GM23338 (cell line): ENCODE results near the gene TMEM62.

ENCODE experiments used
- CREB1 ChIP-seq: fragments of 250-450 bp; sonication (Bioruptor Pico); IDR thresholded peaks from 2 replicates; pipeline ENCODE4 v1.5.0; 2020; ENCODE audit warnings: low read depth, mild to moderate bottlenecking, moderate library complexity
- EZH2 ChIP-seq: fragments of 200-600 bp; sonication (generic); IDR thresholded peaks from one replicate; pipeline ENCODE4 v1.8.0; 2017; ENCODE audit warnings: antibody characterized with exemption, mild to moderate bottlenecking, low read depth; ENCODE audit not compliant: unreplicated experiment
- EZH2phosphoT487 ChIP-seq: fragments of 200-600 bp; sonication (generic); IDR thresholded peaks from one replicate; pipeline ENCODE4 v1.8.1; 2018; ENCODE audit warnings: antibody characterized with exemption; ENCODE audit not compliant: unreplicated experiment
- POLR2AphosphoS5 ChIP-seq: IDR thresholded peaks from 2 replicates; pipeline ENCODE4 v1.6.1; 2016; ENCODE audit warnings: antibody characterized with exemption, low read depth
- STAT1 ChIP-seq: IDR thresholded peaks from one replicate; pipeline ENCODE4 v1.6.1; 2016; ENCODE audit warnings: antibody characterized with exemption; ENCODE audit not compliant: unreplicated experiment
- TF ChIP-seq, protein P1 (sequence below): IDR thresholded peaks from one replicate; pipeline ENCODE4 v1.6.1; 2018; ENCODE audit warnings: antibody characterized with exemption; ENCODE audit not compliant: unreplicated experiment
- TF ChIP-seq, protein P2 (sequence below), 2 experiments: fragments of 200-600 bp in 1 of 2; sonication (generic) in 1 of 2; conservative IDR thresholded peaks; 2 replicates each; pipeline versions ENCODE4 v1.5.1 to v1.6.1; 2016 to 2017; ENCODE audit warnings: antibody characterized with exemption in 2 of 2, low read depth in 2 of 2, mild to moderate bottlenecking in 2 of 2, moderate library complexity in 1 of 2
- TF ChIP-seq, protein P3 (sequence below): IDR thresholded peaks from 2 replicates; pipeline ENCODE4 v1.6.1; 2016; ENCODE audit warnings: antibody characterized with exemption

DNA sequence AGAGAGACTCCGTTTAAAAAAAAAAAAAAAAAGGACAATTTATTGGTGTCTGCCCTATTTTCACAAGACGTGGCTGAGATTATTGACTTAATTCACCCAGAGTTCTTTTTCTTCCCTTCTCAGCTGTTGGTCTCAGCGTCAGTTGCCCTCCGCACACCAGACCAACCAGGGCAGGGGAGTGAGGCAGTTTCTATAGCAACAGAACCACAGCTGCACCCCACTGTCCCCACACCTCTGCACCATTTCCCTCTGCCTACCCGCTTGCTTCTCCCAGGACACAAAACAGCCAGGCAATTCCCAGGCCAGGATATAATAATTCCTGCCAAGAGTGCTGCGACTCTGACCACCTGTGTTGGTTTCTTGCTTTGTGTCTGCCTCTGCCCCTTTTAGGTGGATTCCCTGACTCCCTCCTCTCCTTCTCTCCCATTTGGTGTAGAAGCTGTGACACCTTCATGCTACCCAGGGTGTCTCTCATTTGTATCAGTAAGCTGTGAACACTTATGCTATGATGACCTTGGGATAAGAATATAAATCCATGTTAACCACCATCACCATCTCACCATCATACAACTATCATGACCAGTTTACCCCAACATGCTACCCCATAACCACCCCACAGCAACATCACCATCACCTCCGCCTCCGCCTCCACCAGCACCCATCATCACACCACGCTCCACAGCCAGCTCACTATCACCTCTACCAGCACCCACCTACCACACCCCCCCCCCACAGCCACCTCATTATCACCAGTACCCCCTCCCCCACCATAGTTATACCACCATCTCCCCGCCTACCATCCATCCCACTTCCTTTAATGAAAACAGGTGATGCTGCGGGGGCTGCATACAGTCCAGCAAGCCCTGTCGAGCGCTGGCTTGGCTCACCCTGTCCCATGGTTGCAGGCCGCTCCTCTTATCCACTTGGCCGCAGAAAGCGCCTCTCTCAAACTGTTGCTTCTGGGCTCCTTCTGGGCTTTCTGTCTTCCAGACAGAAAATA lies 86.8 kb downstream of the TMEM62 start:
- TF ChIP-seq, protein P1, sequence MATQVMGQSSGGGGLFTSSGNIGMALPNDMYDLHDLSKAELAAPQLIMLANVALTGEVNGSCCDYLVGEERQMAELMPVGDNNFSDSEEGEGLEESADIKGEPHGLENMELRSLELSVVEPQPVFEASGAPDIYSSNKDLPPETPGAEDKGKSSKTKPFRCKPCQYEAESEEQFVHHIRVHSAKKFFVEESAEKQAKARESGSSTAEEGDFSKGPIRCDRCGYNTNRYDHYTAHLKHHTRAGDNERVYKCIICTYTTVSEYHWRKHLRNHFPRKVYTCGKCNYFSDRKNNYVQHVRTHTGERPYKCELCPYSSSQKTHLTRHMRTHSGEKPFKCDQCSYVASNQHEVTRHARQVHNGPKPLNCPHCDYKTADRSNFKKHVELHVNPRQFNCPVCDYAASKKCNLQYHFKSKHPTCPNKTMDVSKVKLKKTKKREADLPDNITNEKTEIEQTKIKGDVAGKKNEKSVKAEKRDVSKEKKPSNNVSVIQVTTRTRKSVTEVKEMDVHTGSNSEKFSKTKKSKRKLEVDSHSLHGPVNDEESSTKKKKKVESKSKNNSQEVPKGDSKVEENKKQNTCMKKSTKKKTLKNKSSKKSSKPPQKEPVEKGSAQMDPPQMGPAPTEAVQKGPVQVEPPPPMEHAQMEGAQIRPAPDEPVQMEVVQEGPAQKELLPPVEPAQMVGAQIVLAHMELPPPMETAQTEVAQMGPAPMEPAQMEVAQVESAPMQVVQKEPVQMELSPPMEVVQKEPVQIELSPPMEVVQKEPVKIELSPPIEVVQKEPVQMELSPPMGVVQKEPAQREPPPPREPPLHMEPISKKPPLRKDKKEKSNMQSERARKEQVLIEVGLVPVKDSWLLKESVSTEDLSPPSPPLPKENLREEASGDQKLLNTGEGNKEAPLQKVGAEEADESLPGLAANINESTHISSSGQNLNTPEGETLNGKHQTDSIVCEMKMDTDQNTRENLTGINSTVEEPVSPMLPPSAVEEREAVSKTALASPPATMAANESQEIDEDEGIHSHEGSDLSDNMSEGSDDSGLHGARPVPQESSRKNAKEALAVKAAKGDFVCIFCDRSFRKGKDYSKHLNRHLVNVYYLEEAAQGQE: no peak
- TF ChIP-seq, protein P2, sequence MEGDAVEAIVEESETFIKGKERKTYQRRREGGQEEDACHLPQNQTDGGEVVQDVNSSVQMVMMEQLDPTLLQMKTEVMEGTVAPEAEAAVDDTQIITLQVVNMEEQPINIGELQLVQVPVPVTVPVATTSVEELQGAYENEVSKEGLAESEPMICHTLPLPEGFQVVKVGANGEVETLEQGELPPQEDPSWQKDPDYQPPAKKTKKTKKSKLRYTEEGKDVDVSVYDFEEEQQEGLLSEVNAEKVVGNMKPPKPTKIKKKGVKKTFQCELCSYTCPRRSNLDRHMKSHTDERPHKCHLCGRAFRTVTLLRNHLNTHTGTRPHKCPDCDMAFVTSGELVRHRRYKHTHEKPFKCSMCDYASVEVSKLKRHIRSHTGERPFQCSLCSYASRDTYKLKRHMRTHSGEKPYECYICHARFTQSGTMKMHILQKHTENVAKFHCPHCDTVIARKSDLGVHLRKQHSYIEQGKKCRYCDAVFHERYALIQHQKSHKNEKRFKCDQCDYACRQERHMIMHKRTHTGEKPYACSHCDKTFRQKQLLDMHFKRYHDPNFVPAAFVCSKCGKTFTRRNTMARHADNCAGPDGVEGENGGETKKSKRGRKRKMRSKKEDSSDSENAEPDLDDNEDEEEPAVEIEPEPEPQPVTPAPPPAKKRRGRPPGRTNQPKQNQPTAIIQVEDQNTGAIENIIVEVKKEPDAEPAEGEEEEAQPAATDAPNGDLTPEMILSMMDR (conservative IDR thresholded peaks at IDR 0.05; ENCODE audit: low read depth in 2 of 2): no peak
- TF ChIP-seq EZH2phosphoT487 (no peak), EZH2 (no peak), POLR2AphosphoS5 (no peak), STAT1 (no peak), CREB1 (no peak)
- TF ChIP-seq, protein P3, sequence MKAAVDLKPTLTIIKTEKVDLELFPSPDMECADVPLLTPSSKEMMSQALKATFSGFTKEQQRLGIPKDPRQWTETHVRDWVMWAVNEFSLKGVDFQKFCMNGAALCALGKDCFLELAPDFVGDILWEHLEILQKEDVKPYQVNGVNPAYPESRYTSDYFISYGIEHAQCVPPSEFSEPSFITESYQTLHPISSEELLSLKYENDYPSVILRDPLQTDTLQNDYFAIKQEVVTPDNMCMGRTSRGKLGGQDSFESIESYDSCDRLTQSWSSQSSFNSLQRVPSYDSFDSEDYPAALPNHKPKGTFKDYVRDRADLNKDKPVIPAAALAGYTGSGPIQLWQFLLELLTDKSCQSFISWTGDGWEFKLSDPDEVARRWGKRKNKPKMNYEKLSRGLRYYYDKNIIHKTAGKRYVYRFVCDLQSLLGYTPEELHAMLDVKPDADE: no peak
